IMR-90 (cell line): ENCODE measurements around the gene PLD3. TPM values are rescaled to one million over a fixed set of nuclear protein-coding genes. Genes with fewer than 3 reads are reported as not detected.

Experiments used
- ATAC-seq: fragments of 200-7000 bp; cut with Tn5 transposase; 2 replicates; pipeline ENCODE4 v1.9.1; 2020; ENCODE audit warnings: low read depth, mild to moderate bottlenecking, moderate library complexity
- BruUV-seq: library from RNA; stranded (reverse); fragments of 400-500 nt; replicated peaks from 2 replicates; lab custom pipeline; 2021; lab: Mats Ljungman, UMichigan
- CTCF ChIA-PET: fragments of 300-600 bp; formaldehyde crosslinking; extraction: SDS; loops from one replicate; lab custom pipeline; 2021; ENCODE audit warnings: antibody characterized with exemption; lab: Yijun Ruan, JAX
- POLR2A ChIA-PET: fragments of 300-600 bp; sonication (Branson Sonifier 250); formaldehyde crosslinking; loops from one replicate; lab custom pipeline; 2022; ENCODE audit warnings: antibody characterized with exemption; ENCODE audit not compliant: unreplicated experiment; lab: Charles Lee
- DNase-seq: peaks from one replicate; pipeline ENCODE4 v3.0.0; 2013
- H2AFZ ChIP-seq: replicated peaks from 2 replicates; pipeline ENCODE3; 2013; ENCODE audit warnings: low read length, mild to moderate bottlenecking; ENCODE audit not compliant: poor library complexity
- H2AK5ac ChIP-seq: 2 replicates; pipeline ENCODE4 v1.6.1; 2013; ENCODE audit warnings: low read depth, low read length, inconsistent platforms
- H2AK9ac ChIP-seq: replicated peaks from 2 replicates; pipeline ENCODE3; 2013; ENCODE audit warnings: mild to moderate bottlenecking, low read depth, low read length, moderate library complexity; ENCODE audit not compliant: poor library complexity
- H2BK120ac ChIP-seq: 2 replicates; pipeline ENCODE4 v1.6.1; 2013; ENCODE audit warnings: low read depth, low read length, inconsistent platforms
- H2BK15ac ChIP-seq: 3 replicates; pipeline ENCODE4 v1.6.1; 2013; ENCODE audit warnings: low read depth, low read length, inconsistent platforms
- H2BK20ac ChIP-seq: 2 replicates; pipeline ENCODE4 v1.6.1; 2013; ENCODE audit warnings: low read depth, mild to moderate bottlenecking, inconsistent platforms, low read length, moderate library complexity
- H2BK5ac ChIP-seq: 2 replicates; pipeline ENCODE4 v1.6.1; 2013; ENCODE audit warnings: mild to moderate bottlenecking, low read depth, low read length, inconsistent platforms; ENCODE audit not compliant: poor library complexity, severe bottlenecking
- H3K14ac ChIP-seq: replicated peaks from 2 replicates; pipeline ENCODE4 v1.6.1; 2013; ENCODE audit warnings: low read depth, low read length, inconsistent platforms
- H3K18ac ChIP-seq: 2 replicates; pipeline ENCODE4 v1.6.1; 2013; ENCODE audit warnings: low read depth, low read length, control low read depth
- H3K23ac ChIP-seq: 2 replicates; pipeline ENCODE4 v1.6.1; 2013; ENCODE audit warnings: low read depth, low read length, inconsistent platforms
- H3K27ac ChIP-seq: 2 replicates; pipeline ENCODE4 v1.5.1; 2013; ENCODE audit warnings: mild to moderate bottlenecking, control low read depth, low read length; ENCODE audit not compliant: insufficient read depth
- H3K27me3 ChIP-seq: 2 replicates; pipeline ENCODE4 v1.6.1; 2013; ENCODE audit warnings: low read length; ENCODE audit not compliant: control insufficient read depth, insufficient read depth
- H3K36me3 ChIP-seq: 2 replicates; pipeline ENCODE4 v1.6.1; 2013; ENCODE audit warnings: low read length, mixed read lengths; ENCODE audit not compliant: control insufficient read depth, insufficient read depth
- H3K4ac ChIP-seq: 2 replicates; pipeline ENCODE4 v1.6.1; 2013; ENCODE audit warnings: low read depth, low read length, inconsistent platforms
- H3K4me1 ChIP-seq: 2 replicates; pipeline ENCODE4 v1.6.1; 2013; ENCODE audit warnings: low read length, mixed read lengths; ENCODE audit not compliant: control insufficient read depth, insufficient read depth
- H3K4me2 ChIP-seq: 2 replicates; pipeline ENCODE4 v1.6.1; 2013; ENCODE audit warnings: low read depth, mild to moderate bottlenecking, control low read depth, low read length, moderate library complexity
- H3K4me3 ChIP-seq: 2 replicates; pipeline ENCODE4 v1.5.1; 2013; ENCODE audit warnings: low read depth, mild to moderate bottlenecking, control low read depth, low read length, moderate library complexity; ENCODE audit not compliant: insufficient read depth
- H3K56ac ChIP-seq: 2 replicates; pipeline ENCODE4 v1.6.1; 2013; ENCODE audit warnings: low read length, inconsistent platforms; ENCODE audit not compliant: insufficient read depth; ENCODE audit errors: extremely low read depth
- H3K79me1 ChIP-seq, 2 experiments: 2 replicates each; pipeline ENCODE4 v1.6.1; 2013; ENCODE audit warnings: low read length in 2 of 2, inconsistent platforms in 1 of 2, low read depth in 1 of 2
- H3K9ac ChIP-seq: 2 replicates; pipeline ENCODE4 v1.6.1; 2013; ENCODE audit warnings: low read depth, low read length, control low read depth
- H3K9me1 ChIP-seq: 2 replicates; pipeline ENCODE4 v1.6.1; 2013; ENCODE audit warnings: low read length, inconsistent platforms; ENCODE audit not compliant: insufficient read depth
- H3K9me3 ChIP-seq: 2 replicates; pipeline ENCODE4 v1.6.1; 2013; ENCODE audit warnings: low read length; ENCODE audit not compliant: control insufficient read depth, insufficient read depth
- H4K20me1 ChIP-seq: 2 replicates; pipeline ENCODE4 v1.6.1; 2013; ENCODE audit warnings: low read length, inconsistent platforms; ENCODE audit not compliant: insufficient read depth
- H4K5ac ChIP-seq: 2 replicates; pipeline ENCODE4 v1.6.1; 2013; ENCODE audit warnings: mild to moderate bottlenecking, low read depth, low read length, control low read depth
- H4K8ac ChIP-seq, 2 experiments: 2 replicates each; pipeline ENCODE4 v1.6.1; 2013; ENCODE audit warnings: low read depth in 2 of 2, low read length in 2 of 2, control low read depth in 1 of 2, inconsistent platforms in 1 of 2
- H4K91ac ChIP-seq: 2 replicates; pipeline ENCODE4 v1.6.1; 2013; ENCODE audit warnings: low read depth, low read length, inconsistent platforms; ENCODE audit not compliant: insufficient read depth
- FOS ChIP-seq: fragments of 150-350 bp; IDR thresholded peaks from 2 replicates; pipeline ENCODE4 v1.6.1; 2016; ENCODE audit warnings: low read depth, low read length
- WGBS, 2 experiments: methylation state at CpG; one replicate each; pipeline versions ENCODE4 v1.1.5 to v1.1.7; 2013; ENCODE audit warnings: missing lambda C conversion rate in 2 of 2; ENCODE audit not compliant: insufficient read length in 1 of 2; ENCODE audit errors: extremely low coverage in 2 of 2; 5-methylcytosine and 5-hydroxymethylcytosine counted together
- dilution Hi-C: fragments of 300-500 bp; cut with HindIII; formaldehyde crosslinking; loops from one replicate; pipeline ENCODE4 v1.14.3; 2018; ENCODE audit warnings: low sequenced_read_pairs; ENCODE audit not compliant: unreplicated experiment
- in situ Hi-C: fragments of 300-500 bp; cut with MboI; formaldehyde crosslinking; loops from 3 replicates; pipeline ENCODE4 v1.14.3; 2019; ENCODE audit warnings: low sequenced_read_pairs, inconsistent platforms, mixed read lengths
- intact Hi-C: fragments of 100-400 bp; cut with micrococcal nuclease; formaldehyde crosslinking; loops from 2 replicates; pipeline ENCODE4 v1.10.0; 2022
- polyA plus RNA-seq, 3 experiments: library from polyadenylated mRNA; depleted of rRNA; stranded (reverse); fragments of >200 nt; gene quantifications; 2 replicates each; pipeline ENCODE4 v1.2.3, GENCODE V29; 2012; ENCODE audit warnings: low replicate concordance in 1 of 3
- total RNA-seq: library from RNA; depleted of rRNA; stranded (reverse); fragments of >200 nt; gene quantifications from 2 replicates; pipeline ENCODE4 v1.2.3, GENCODE V29; 2012
- TF ChIP-seq, protein P1 (sequence below): conservative IDR thresholded peaks from 2 replicates; pipeline ENCODE4 v1.5.1; 2012; ENCODE audit warnings: mild to moderate bottlenecking, low read depth, low read length, improper control_type of control experiment

PLD3 gene
- total and polyA plus RNA-seq, 2 of the 4 experiments (the other 2 are of a cell fraction) = 117 to 665 TPM

DNA sequence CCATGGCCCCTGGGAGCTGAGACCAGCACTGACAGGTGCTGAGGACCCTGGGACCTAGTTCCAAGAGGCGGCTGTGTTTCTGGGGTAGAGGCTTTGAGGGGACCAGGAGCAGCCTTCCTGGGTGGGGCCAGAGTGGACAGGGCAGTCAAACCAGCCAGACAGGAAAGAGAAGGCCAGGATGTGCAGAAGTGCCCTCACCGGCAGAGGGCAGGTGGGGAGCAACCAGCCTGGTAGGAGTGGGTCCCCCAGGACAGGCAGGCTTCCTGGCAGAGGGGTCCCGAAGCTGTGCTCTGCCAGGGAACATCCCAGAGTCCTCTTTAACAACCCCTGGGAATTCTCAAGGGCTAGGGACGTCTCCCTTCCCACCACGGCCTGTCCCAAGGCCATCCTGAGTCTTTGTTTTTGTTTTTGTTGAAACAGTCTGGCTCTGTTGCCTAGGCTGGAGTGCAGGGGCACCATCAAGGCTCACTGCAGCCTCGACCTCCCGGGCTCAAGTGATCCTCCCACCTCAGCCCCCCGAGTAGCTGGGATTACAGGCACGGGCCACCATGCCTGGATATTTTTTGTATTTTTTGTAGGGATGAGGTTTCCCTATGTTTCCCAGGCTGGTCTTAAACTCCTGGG lies 44.5 kb downstream of the PLD3 start:
- Histone ChIP-seq H2AFZ (peak overlapping the region; percentile 43), H4K20me1 (no peaks in the 10 kb centered on the region), H3K4me2 (no peak overlapping the region), H3K4ac (no peak overlapping the region), H2BK20ac (no peak overlapping the region), H2AK9ac (peak overlapping the region; percentile 65), H2BK15ac (no peak overlapping the region), H3K79me1 (no peaks in the 10 kb centered on the region), H3K23ac (no peak overlapping the region), H3K9me1 (no peaks in the 10 kb centered on the region), H3K9me3 (no peaks in the 10 kb centered on the region), H3K4me3 (no peak overlapping the region), H4K5ac (no peak overlapping the region), H4K8ac (no peak overlapping the region), H3K18ac (no peak overlapping the region), H4K91ac (no peak overlapping the region), H2BK120ac (no peak overlapping the region), H2AK5ac (0 out of 2 replicates have a peak overlapping the region, but pooled peaks have one; percentile 16), H3K27ac (no peak overlapping the region), H3K9ac (no peak overlapping the region), H3K14ac (no peak overlapping the region), H3K36me3 (no peaks in the 10 kb centered on the region), H3K56ac (no peak overlapping the region), H3K27me3 (no peaks in the 10 kb centered on the region), H3K4me1 (no peaks in the 10 kb centered on the region), H2BK5ac (no peak overlapping the region)
- dilution Hi-C loops (no loop called here), intact Hi-C loops (no loop called here), in situ Hi-C loops (no loop called here)
- CTCF ChIA-PET = interaction anchor here (0.6 kb wide), 1 partner anchor 88 kb away, joined by 3 read pairs; no protein-coding TSS in a partner anchor
- WGBS, 2 experiments = no CpG with 5 or more reads among the region's 9 CpGs
- TF ChIP-seq, protein P1, sequence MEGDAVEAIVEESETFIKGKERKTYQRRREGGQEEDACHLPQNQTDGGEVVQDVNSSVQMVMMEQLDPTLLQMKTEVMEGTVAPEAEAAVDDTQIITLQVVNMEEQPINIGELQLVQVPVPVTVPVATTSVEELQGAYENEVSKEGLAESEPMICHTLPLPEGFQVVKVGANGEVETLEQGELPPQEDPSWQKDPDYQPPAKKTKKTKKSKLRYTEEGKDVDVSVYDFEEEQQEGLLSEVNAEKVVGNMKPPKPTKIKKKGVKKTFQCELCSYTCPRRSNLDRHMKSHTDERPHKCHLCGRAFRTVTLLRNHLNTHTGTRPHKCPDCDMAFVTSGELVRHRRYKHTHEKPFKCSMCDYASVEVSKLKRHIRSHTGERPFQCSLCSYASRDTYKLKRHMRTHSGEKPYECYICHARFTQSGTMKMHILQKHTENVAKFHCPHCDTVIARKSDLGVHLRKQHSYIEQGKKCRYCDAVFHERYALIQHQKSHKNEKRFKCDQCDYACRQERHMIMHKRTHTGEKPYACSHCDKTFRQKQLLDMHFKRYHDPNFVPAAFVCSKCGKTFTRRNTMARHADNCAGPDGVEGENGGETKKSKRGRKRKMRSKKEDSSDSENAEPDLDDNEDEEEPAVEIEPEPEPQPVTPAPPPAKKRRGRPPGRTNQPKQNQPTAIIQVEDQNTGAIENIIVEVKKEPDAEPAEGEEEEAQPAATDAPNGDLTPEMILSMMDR = peak; percentile 18; the same call in 1 of the 2 replicates
- no peak for TF ChIP-seq FOS
- BruUV-seq = no TSS peak
- POLR2A ChIA-PET = no interaction called here
- peak; percentile 48; the same call in 1 of the 2 replicates for ATAC-seq
- no peak for DNase-seq
